Osteoblast (primary cell): Measurements from ENCODE around the gene SAMD3. TPM values are rescaled to one million over a fixed set of nuclear protein-coding genes. Genes with fewer than 3 reads are reported as not detected.
"Not testable (repeated sequence)": the region's sequence is repeated elsewhere in the genome, so short reads cannot be mapped to it uniquely, and the experiment has no call there.

Experiments used
- DNase-seq: peaks from one replicate; pipeline ENCODE4 v3.0.0; 2011; ENCODE audit warnings: low spot score, mixed read lengths; ENCODE audit not compliant: insufficient read length; ENCODE audit errors: missing footprints
- H2AFZ ChIP-seq: 2 replicates; pipeline ENCODE4 v1.6.0; 2011; ENCODE audit warnings: mild to moderate bottlenecking, low read length
- H3K27ac ChIP-seq: 2 replicates; pipeline ENCODE4 v1.5.1; 2011; ENCODE audit warnings: mild to moderate bottlenecking, low read depth, low read length, moderate library complexity
- H3K27me3 ChIP-seq: 2 replicates; pipeline ENCODE4 v1.6.0; 2012; ENCODE audit warnings: mild to moderate bottlenecking, control low read depth, inconsistent platforms, low read length, moderate library complexity; ENCODE audit not compliant: insufficient read depth
- H3K36me3 ChIP-seq: 2 replicates; pipeline ENCODE4 v1.5.1; 2011; ENCODE audit warnings: mild to moderate bottlenecking, low read length, control low read depth, moderate library complexity; ENCODE audit not compliant: insufficient read depth
- H3K4me1 ChIP-seq: 2 replicates; pipeline ENCODE4 v1.5.1; 2011; ENCODE audit warnings: mild to moderate bottlenecking, low read length, control low read depth, moderate library complexity; ENCODE audit not compliant: insufficient read depth
- H3K4me2 ChIP-seq: 2 replicates; pipeline ENCODE4 v1.6.0; 2011; ENCODE audit warnings: mild to moderate bottlenecking, low read length; ENCODE audit not compliant: insufficient read depth
- H3K4me3 ChIP-seq: fragments of 200-600 bp; sonication (generic); 3 replicates; pipeline ENCODE4 v1.5.1; 2012; ENCODE audit warnings: mild to moderate bottlenecking, low read length, inconsistent platforms; ENCODE audit not compliant: insufficient read depth
- H3K79me2 ChIP-seq: 2 replicates; pipeline ENCODE4 v1.6.0; 2012; ENCODE audit warnings: mild to moderate bottlenecking, low read length, control low read depth, inconsistent platforms; ENCODE audit not compliant: insufficient read depth
- H3K9me3 ChIP-seq: 2 replicates; pipeline ENCODE4 v1.5.1; 2011; ENCODE audit warnings: low read depth, low read length, control low read depth
- H4K20me1 ChIP-seq: 2 replicates; pipeline ENCODE4 v1.6.0; 2012; ENCODE audit warnings: mild to moderate bottlenecking, low read length, control low read depth; ENCODE audit not compliant: insufficient read depth
- total RNA-seq: library from RNA; depleted of rRNA; stranded (reverse); fragments of >200 nt; gene quantifications from 2 replicates; pipeline ENCODE4 v1.2.3, GENCODE V29; 2012
- TF ChIP-seq, protein P1 (sequence below): IDR thresholded peaks from 2 replicates; pipeline ENCODE4 v1.5.1; 2011; ENCODE audit warnings: mild to moderate bottlenecking, low read depth, low read length, moderate library complexity; ENCODE audit errors: extremely low read depth

The SAMD3 gene
- total RNA-seq, 1 donor, result 0.72 TPM

DNA sequence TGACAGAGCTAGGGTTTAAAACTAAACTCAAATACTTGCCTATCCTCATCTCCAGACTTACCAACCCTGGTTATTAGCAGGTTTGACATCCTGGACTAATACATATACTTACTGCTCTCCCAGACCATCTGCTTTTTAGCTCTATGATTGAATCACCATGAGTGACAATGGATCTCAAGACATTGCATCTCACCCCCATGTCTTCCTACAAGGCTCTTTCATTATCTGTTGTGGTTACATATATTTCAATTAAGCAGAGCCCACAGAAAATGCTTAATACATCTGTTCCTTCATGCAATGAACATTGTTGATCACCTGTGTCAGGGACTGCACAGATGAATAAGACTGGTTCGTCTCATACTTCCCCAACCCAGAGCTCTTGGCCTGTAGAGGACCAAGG lies 19.4 kb downstream of the SAMD3 start:
- Histone ChIP-seq H3K4me2 (no peak overlapping the region), H3K36me3 (no peaks in the 10 kb centered on the region), H3K27me3 (no peaks in the 10 kb centered on the region), H4K20me1 (no peaks in the 10 kb centered on the region), H3K79me2 (no peaks in the 10 kb centered on the region), H2AFZ (no peak overlapping the region), H3K4me1 (no peaks in the 10 kb centered on the region), H3K4me3 (no peak overlapping the region), H3K27ac (no peak overlapping the region), H3K9me3 (no peaks in the 10 kb centered on the region)
- TF ChIP-seq, protein P1, sequence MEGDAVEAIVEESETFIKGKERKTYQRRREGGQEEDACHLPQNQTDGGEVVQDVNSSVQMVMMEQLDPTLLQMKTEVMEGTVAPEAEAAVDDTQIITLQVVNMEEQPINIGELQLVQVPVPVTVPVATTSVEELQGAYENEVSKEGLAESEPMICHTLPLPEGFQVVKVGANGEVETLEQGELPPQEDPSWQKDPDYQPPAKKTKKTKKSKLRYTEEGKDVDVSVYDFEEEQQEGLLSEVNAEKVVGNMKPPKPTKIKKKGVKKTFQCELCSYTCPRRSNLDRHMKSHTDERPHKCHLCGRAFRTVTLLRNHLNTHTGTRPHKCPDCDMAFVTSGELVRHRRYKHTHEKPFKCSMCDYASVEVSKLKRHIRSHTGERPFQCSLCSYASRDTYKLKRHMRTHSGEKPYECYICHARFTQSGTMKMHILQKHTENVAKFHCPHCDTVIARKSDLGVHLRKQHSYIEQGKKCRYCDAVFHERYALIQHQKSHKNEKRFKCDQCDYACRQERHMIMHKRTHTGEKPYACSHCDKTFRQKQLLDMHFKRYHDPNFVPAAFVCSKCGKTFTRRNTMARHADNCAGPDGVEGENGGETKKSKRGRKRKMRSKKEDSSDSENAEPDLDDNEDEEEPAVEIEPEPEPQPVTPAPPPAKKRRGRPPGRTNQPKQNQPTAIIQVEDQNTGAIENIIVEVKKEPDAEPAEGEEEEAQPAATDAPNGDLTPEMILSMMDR, result no peak
- no peak for DNase-seq

- Histone ChIP-seq H4K20me1 (no peaks in the 10 kb centered on the region), H3K4me1 (no peaks in the 10 kb centered on the region), H3K4me3 (no peak overlapping the region), H3K79me2 (no peaks in the 10 kb centered on the region), H3K27ac (no peak overlapping the region), H3K27me3 (no peaks in the 10 kb centered on the region), H3K4me2 (no peak overlapping the region), H2AFZ (no peak overlapping the region), H3K9me3 (no peaks in the 10 kb centered on the region), H3K36me3 (no peaks in the 10 kb centered on the region)
- no peak for DNase-seq
- TF ChIP-seq, protein P1, result no peak
These were observed 20.0 kb downstream of the SAMD3 start for GRCh38 chr6:130202782-130203181.

DNA sequence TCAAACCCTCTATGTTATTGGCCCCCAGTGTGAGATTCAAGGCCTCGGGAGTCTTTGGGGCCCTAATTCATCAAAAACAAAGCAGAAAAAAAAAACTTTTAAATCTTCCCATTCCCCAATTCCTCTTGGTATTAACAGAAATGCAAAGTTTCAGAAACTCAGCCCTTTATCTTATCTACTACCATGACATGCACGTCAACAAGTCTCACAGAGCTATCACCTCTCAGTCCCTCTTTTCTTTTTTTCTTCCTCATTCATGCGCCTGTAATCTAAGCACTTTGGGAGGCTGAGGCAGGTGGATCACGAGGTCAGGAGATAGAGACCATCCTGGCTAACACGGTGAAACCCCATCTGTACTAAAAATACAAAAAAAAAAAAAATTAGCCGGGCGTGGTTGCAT lies 22.7 kb downstream of the SAMD3 start:
- DNase-seq, result no peak
- no peaks in the 10 kb centered on the region for H3K36me3 ChIP-seq
- no peaks in the 10 kb centered on the region for H3K9me3 ChIP-seq
- H3K4me3 ChIP-seq, result no peak overlapping the region
- no peak overlapping the region for H2AFZ ChIP-seq
- H3K27ac ChIP-seq, result no peak overlapping the region
- no peaks in the 10 kb centered on the region for H3K27me3 ChIP-seq
- TF ChIP-seq, protein P1, result no peak
- H3K4me1 ChIP-seq, result no peaks in the 10 kb centered on the region
- H4K20me1 ChIP-seq, result no peaks in the 10 kb centered on the region
- H3K79me2 ChIP-seq, result no peaks in the 10 kb centered on the region
- no peak overlapping the region for H3K4me2 ChIP-seq

- Histone ChIP-seq H3K27me3 (no peaks in the 10 kb centered on the region), H3K4me1 (no peaks in the 10 kb centered on the region), H3K79me2 (no peaks in the 10 kb centered on the region), H3K27ac (no peak overlapping the region), H3K4me2 (no peak overlapping the region), H3K9me3 (no peaks in the 10 kb centered on the region), H3K36me3 (no peaks in the 10 kb centered on the region), H3K4me3 (no peak overlapping the region), H2AFZ (no peak overlapping the region), H4K20me1 (no peaks in the 10 kb centered on the region)
- TF ChIP-seq, protein P1, result no peak
- no peak for DNase-seq
These were observed 24.2 kb downstream of the SAMD3 start for GRCh38 chr6:130198483-130199035.

- H3K27ac ChIP-seq, H3K4me1 ChIP-seq, H3K4me3 ChIP-seq, H3K36me3 ChIP-seq, DNase-seq, H2AFZ ChIP-seq, H3K9me3 ChIP-seq, H3K4me2 ChIP-seq, H3K27me3 ChIP-seq, H4K20me1 ChIP-seq, H3K79me2 ChIP-seq: not testable (repeated sequence)
These were observed 24.8 kb downstream of the SAMD3 start for GRCh38 chr6:130197816-130198482.

DNA sequence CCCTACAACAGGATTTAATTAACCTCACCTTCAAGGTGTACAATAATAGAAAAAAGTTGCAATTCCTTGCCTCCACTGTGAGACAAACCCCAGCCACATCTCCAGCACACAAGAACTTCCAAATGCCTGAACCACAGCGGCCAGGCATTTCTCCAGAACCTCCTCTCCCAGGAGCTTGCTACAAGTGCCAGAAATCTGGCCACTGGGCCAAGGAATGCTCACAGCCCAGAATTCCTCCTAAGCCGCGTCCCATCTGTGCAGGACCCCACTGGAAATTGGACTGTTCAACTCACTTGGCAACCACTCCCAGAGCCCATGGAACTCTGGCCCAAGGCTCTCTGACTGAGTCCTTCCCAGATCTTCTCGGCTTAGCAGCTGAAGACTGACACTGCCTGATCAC lies 28.3 kb downstream of the SAMD3 start:
- H2AFZ ChIP-seq, H3K4me2 ChIP-seq, H3K27ac ChIP-seq, H3K79me2 ChIP-seq, H3K9me3 ChIP-seq, H4K20me1 ChIP-seq, H3K4me1 ChIP-seq, H3K36me3 ChIP-seq, H3K4me3 ChIP-seq, H3K27me3 ChIP-seq, DNase-seq: not testable (repeated sequence)
